H9 (cell line): ENCODE measurements around the gene CCDC92. TPM values are rescaled to one million over a fixed set of nuclear protein-coding genes. Genes with fewer than 3 reads are reported as not detected.
A peak's percentile ranks its signal among the peaks of the same experiment; 100 is the strongest.

Source experiments
- DNase-seq: peaks from one replicate; pipeline ENCODE4 v3.0.0-alpha.2; 2017
- H2AFZ ChIP-seq: one replicate; pipeline ENCODE4 v1.6.1; 2013; ENCODE audit warnings: mild to moderate bottlenecking, low read length, control low read depth, moderate library complexity
- H2AK5ac ChIP-seq: 2 replicates; pipeline ENCODE4 v1.6.1; 2013; ENCODE audit warnings: low read length, control low read depth, mixed read lengths; ENCODE audit not compliant: insufficient read length
- H2BK120ac ChIP-seq: one replicate; pipeline ENCODE4 v1.6.1; 2013; ENCODE audit warnings: low read depth, mild to moderate bottlenecking, low read length, control low read depth, inconsistent platforms; ENCODE audit not compliant: poor library complexity, severe bottlenecking
- H2BK12ac ChIP-seq: 2 replicates; pipeline ENCODE4 v1.6.1; 2013; ENCODE audit warnings: low read length, control low read depth, mixed read lengths, low read depth; ENCODE audit not compliant: insufficient read length
- H2BK15ac ChIP-seq: 2 replicates; pipeline ENCODE4 v1.6.1; 2013; ENCODE audit warnings: low read depth, low read length, control low read depth
- H2BK20ac ChIP-seq: one replicate; pipeline ENCODE4 v1.6.1; 2013; ENCODE audit warnings: low read depth, mild to moderate bottlenecking, low read length, control low read depth, inconsistent platforms; ENCODE audit not compliant: poor library complexity, severe bottlenecking
- H2BK5ac ChIP-seq: 2 replicates; pipeline ENCODE4 v1.6.1; 2013; ENCODE audit warnings: low read length, control low read depth, mixed read lengths; ENCODE audit not compliant: insufficient read length
- H3K14ac ChIP-seq: 2 replicates; pipeline ENCODE4 v1.6.1; 2013; ENCODE audit warnings: low read length, control low read depth; ENCODE audit not compliant: insufficient read depth
- H3K18ac ChIP-seq: 2 replicates; pipeline ENCODE4 v1.6.1; 2013; ENCODE audit warnings: low read depth, mild to moderate bottlenecking, mixed read lengths, low read length, control low read depth; ENCODE audit not compliant: insufficient read length
- H3K23ac ChIP-seq: 2 replicates; pipeline ENCODE4 v1.6.1; 2013; ENCODE audit warnings: low read length, control low read depth, mixed read lengths, low read depth; ENCODE audit not compliant: insufficient read length
- H3K23me2 ChIP-seq: 2 replicates; pipeline ENCODE4 v1.6.1; 2013; ENCODE audit warnings: low read depth, mild to moderate bottlenecking, mixed read lengths, low read length, control low read depth; ENCODE audit not compliant: insufficient read length, poor library complexity, severe bottlenecking
- H3K27ac ChIP-seq: 2 replicates; pipeline ENCODE4 v1.5.1; 2013; ENCODE audit warnings: low read length, control low read depth, mixed read lengths, low read depth; ENCODE audit not compliant: insufficient read length
- H3K27me3 ChIP-seq: 2 replicates; pipeline ENCODE4 v1.6.1; 2013; ENCODE audit warnings: low read length, control low read depth, inconsistent platforms; ENCODE audit not compliant: insufficient read depth
- H3K4ac ChIP-seq: 2 replicates; pipeline ENCODE4 v1.6.1; 2013; ENCODE audit warnings: low read depth, mild to moderate bottlenecking, control low read depth, inconsistent platforms, low read length, moderate library complexity
- H3K4me1 ChIP-seq: 2 replicates; pipeline ENCODE4 v1.6.1; 2013; ENCODE audit warnings: low read length, control low read depth, inconsistent platforms; ENCODE audit not compliant: insufficient read depth
- H3K4me2 ChIP-seq: 2 replicates; pipeline ENCODE4 v1.6.1; 2013; ENCODE audit warnings: low read length, control low read depth, mixed read lengths; ENCODE audit not compliant: insufficient read length, insufficient read depth
- H3K56ac ChIP-seq: 2 replicates; pipeline ENCODE4 v1.6.1; 2013; ENCODE audit warnings: low read depth, mild to moderate bottlenecking, mixed read lengths, low read length, control low read depth; ENCODE audit not compliant: insufficient read length
- H3K79me1 ChIP-seq: 2 replicates; pipeline ENCODE4 v1.6.1; 2013; ENCODE audit warnings: low read depth, mild to moderate bottlenecking, moderate library complexity, low read length, control low read depth, inconsistent platforms; ENCODE audit not compliant: insufficient read depth, poor library complexity, severe bottlenecking
- H3K79me2 ChIP-seq: 2 replicates; pipeline ENCODE4 v1.6.1; 2013; ENCODE audit warnings: low read length, control low read depth, inconsistent platforms; ENCODE audit not compliant: insufficient read depth
- H3K9ac ChIP-seq: 2 replicates; pipeline ENCODE4 v1.6.1; 2013; ENCODE audit warnings: low read length, control low read depth, mixed read lengths; ENCODE audit not compliant: insufficient read length; ENCODE audit errors: extremely low read depth
- H3K9me3 ChIP-seq: one replicate; pipeline ENCODE4 v1.6.1; 2013; ENCODE audit warnings: low read depth, low read length, inconsistent platforms; ENCODE audit not compliant: control insufficient read depth
- H3T11ph ChIP-seq: one replicate; pipeline ENCODE4 v1.6.1; 2013; ENCODE audit warnings: mild to moderate bottlenecking, low read length, control low read depth, inconsistent platforms
- H4K20me1 ChIP-seq: one replicate; pipeline ENCODE4 v1.6.1; 2013; ENCODE audit not compliant: control insufficient read depth, insufficient read length, insufficient read depth
- H4K5ac ChIP-seq: 2 replicates; pipeline ENCODE4 v1.6.1; 2013; ENCODE audit warnings: low read depth, mild to moderate bottlenecking, mixed read lengths, low read length, control low read depth; ENCODE audit not compliant: insufficient read length
- H4K8ac ChIP-seq: replicated peaks from 2 replicates; pipeline ENCODE4 v1.6.1; 2013; ENCODE audit warnings: low read length, control low read depth, mixed read lengths, low read depth; ENCODE audit not compliant: insufficient read length
- H4K91ac ChIP-seq: 2 replicates; pipeline ENCODE4 v1.6.1; 2013; ENCODE audit warnings: low read depth, mild to moderate bottlenecking, moderate library complexity, mixed read lengths, low read length, control low read depth; ENCODE audit not compliant: insufficient read length
- H3K27ac Mint-ChIP-seq, 3 experiments: 2 replicates in 2 of 3; 3 replicates in 1 of 3; pipeline ENCODE4 v1.8.0; 2020 to 2021; ENCODE audit warnings: mixed read lengths in 3 of 3, mild to moderate bottlenecking in 1 of 3, moderate library complexity in 1 of 3
- H3K27me3 Mint-ChIP-seq: 2 replicates; pipeline ENCODE4 v1.8.0; 2021; ENCODE audit warnings: low read depth, mild to moderate bottlenecking, moderate library complexity, mixed read lengths
- H3K36me3 Mint-ChIP-seq, 3 experiments: 2 replicates in 2 of 3; 3 replicates in 1 of 3; pipeline ENCODE4 v1.8.0; 2020 to 2021; ENCODE audit warnings: low read depth in 3 of 3, mixed read lengths in 3 of 3; ENCODE audit not compliant: insufficient read depth in 1 of 3
- H3K4me1 Mint-ChIP-seq, 2 experiments: 2 replicates each; pipeline ENCODE4 v1.8.0; 2020; ENCODE audit warnings: mixed read lengths in 2 of 2
- H3K4me3 Mint-ChIP-seq, 2 experiments: 2 replicates in 1 of 2; 3 replicates in 1 of 2; pipeline ENCODE4 v1.8.0; 2020 to 2021; ENCODE audit warnings: mild to moderate bottlenecking in 2 of 2, mixed read lengths in 2 of 2, moderate library complexity in 1 of 2
- H3K9me3 Mint-ChIP-seq, 2 experiments: 2 replicates in 1 of 2; 3 replicates in 1 of 2; pipeline ENCODE4 v1.8.0; 2020; ENCODE audit warnings: mild to moderate bottlenecking in 2 of 2, mixed read lengths in 2 of 2, moderate library complexity in 1 of 2
- WGBS: extraction: QIAGEN DNeasy Blood & Tissue Kit; methylation state at CpG from one replicate; pipeline ENCODE4 v1.1.7; 2013; ENCODE audit warnings: missing lambda C conversion rate, low lambda C conversion rate, mixed read lengths; ENCODE audit not compliant: insufficient read length; ENCODE audit errors: extremely low coverage; 5-methylcytosine and 5-hydroxymethylcytosine counted together
- total RNA-seq: library from RNA; stranded (reverse); gene quantifications from 2 replicates; pipeline ENCODE4 v1.2.1, GENCODE V29; 2021
- TF ChIP-seq, protein P1 (sequence below): fragments of 200-600 bp; sonication (generic); conservative IDR thresholded peaks from 3 replicates; pipeline ENCODE4 v1.8.0; 2021; ENCODE audit warnings: antibody characterized with exemption, mild to moderate bottlenecking

Gene CCDC92
- total RNA-seq, 1 experiment from 2014 or later: 1.3 TPM

DNA sequence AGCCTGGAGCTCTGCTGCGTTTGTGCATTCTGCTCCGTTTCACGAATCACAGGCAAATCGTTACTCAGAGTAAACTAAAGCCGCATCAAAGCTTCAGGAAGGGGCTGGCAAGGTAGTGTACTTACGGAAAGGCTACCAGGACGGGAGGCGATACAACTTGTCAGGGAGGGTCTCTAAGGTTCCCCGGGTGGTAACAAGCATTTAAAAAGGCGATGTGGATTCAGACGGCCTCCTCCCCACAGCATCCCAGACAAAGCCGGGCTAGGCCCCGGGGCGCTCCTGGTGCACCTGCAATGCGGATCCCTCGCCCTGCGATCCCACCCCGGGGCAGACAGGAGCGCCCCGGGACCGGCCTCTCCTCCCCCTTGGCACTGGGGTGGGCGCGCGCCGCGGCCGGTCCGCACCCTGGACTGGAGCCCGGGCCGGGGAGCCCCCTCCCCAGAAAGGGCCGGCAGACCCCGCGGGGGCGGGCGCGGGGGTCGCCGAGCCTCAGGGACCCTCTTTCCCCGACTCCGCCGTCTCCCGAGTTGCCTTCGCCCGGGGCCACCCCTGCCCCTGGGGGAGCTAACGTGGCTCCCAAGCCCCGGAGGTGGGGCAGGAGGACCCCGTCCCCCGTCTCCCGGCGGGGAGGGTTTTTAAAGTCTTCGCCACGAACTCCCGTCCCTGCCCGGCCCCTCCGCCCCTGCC lies 718 bp downstream of the CCDC92 start:
- TF ChIP-seq, protein P1, sequence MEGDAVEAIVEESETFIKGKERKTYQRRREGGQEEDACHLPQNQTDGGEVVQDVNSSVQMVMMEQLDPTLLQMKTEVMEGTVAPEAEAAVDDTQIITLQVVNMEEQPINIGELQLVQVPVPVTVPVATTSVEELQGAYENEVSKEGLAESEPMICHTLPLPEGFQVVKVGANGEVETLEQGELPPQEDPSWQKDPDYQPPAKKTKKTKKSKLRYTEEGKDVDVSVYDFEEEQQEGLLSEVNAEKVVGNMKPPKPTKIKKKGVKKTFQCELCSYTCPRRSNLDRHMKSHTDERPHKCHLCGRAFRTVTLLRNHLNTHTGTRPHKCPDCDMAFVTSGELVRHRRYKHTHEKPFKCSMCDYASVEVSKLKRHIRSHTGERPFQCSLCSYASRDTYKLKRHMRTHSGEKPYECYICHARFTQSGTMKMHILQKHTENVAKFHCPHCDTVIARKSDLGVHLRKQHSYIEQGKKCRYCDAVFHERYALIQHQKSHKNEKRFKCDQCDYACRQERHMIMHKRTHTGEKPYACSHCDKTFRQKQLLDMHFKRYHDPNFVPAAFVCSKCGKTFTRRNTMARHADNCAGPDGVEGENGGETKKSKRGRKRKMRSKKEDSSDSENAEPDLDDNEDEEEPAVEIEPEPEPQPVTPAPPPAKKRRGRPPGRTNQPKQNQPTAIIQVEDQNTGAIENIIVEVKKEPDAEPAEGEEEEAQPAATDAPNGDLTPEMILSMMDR: no peak
- Histone ChIP-seq H3K9ac (no peak overlapping the region), H4K20me1 (no peaks in the 10 kb centered on the region), H4K8ac (no peak overlapping the region), H3T11ph (no peak overlapping the region), H2BK15ac (no peak overlapping the region), H2AFZ (no peak overlapping the region), H4K91ac (no peak overlapping the region), H3K4ac (no peak overlapping the region), H3K9me3 (no peaks in the 10 kb centered on the region), H3K23me2 (peaks cover 8% of the 10 kb centered on the region), H2BK12ac (no peak overlapping the region), H2AK5ac (no peak overlapping the region), H3K27me3 (peaks cover 53% of the 10 kb centered on the region), H3K56ac (no peak overlapping the region), H3K27ac (no peak overlapping the region), H3K4me1 (no peaks in the 10 kb centered on the region), H2BK20ac (no peak overlapping the region), H2BK5ac (no peak overlapping the region), H3K23ac (no peak overlapping the region), H4K5ac (no peak overlapping the region), H2BK120ac (no peak overlapping the region), H3K18ac (no peak overlapping the region), H3K4me2 (peak overlapping the region; percentile 21), H3K14ac (no peak overlapping the region), H3K79me2 (no peaks in the 10 kb centered on the region), H3K79me1 (no peaks in the 10 kb centered on the region)
- H3K36me3 Mint-ChIP-seq: peaks cover 9 to 21% (median 11%) of the 10 kb centered on the region in 3 experiments
- DNase-seq: peak; percentile 96
- H3K4me1 Mint-ChIP-seq: peaks cover 10 to 15% of the 10 kb centered on the region in 2 experiments
- peak overlapping the region in 1 of 3 experiments; percentile 51; a peak in 1 of 7 replicates for H3K27ac Mint-ChIP-seq
- H3K9me3 Mint-ChIP-seq: no peaks in the 10 kb centered on the region
- H3K4me3 Mint-ChIP-seq: peak overlapping the region; percentile 46 to 85
- peaks cover 81% of the 10 kb centered on the region for H3K27me3 Mint-ChIP-seq
- no CpG with 5 or more reads among the region's 55 CpGs for WGBS
